OCI-LY7 (cell line): ENCODE results near the gene AFF2. TPM values are rescaled to one million over a fixed set of nuclear protein-coding genes. Genes with fewer than 3 reads are reported as not detected.

Experiments
- BruUV-seq: library from RNA; stranded (reverse); fragments of 400-500 nt; replicated peaks from 2 replicates; lab custom pipeline; 2021; lab: Mats Ljungman, UMichigan
- CTCF ChIA-PET: fragments of 300-600 bp; sonication (Branson Sonifier 250); formaldehyde crosslinking; loops from one replicate; lab custom pipeline; 2022; ENCODE audit warnings: antibody characterized with exemption; ENCODE audit not compliant: unreplicated experiment; lab: Charles Lee
- POLR2A ChIA-PET: fragments of 300-600 bp; sonication (Branson Sonifier 250); formaldehyde crosslinking; loops from one replicate; lab custom pipeline; 2022; ENCODE audit warnings: antibody characterized with exemption; lab: Charles Lee
- DNase-seq: peaks from one replicate; pipeline ENCODE4 v3.0.0-alpha.2; 2015; ENCODE audit warnings: low spot score
- H2AFZ ChIP-seq: fragments of 200-600 bp; sonication (generic), shearing (Covaris generic); 2 replicates; pipeline ENCODE4 v1.6.1; 2014; ENCODE audit warnings: mild to moderate bottlenecking, antibody characterized with exemption, low read length, moderate library complexity
- H3K27ac ChIP-seq: fragments of 200-600 bp; sonication (generic); 2 replicates; pipeline ENCODE4 v1.5.1; 2014; ENCODE audit warnings: mixed run types, low read depth, mild to moderate bottlenecking, moderate library complexity, low read length, inconsistent platforms; ENCODE audit not compliant: poor library complexity, severe bottlenecking
- H3K36me3 ChIP-seq: fragments of 200-600 bp; sonication (generic); 2 replicates; pipeline ENCODE4 v1.6.1; 2014; ENCODE audit warnings: mild to moderate bottlenecking, antibody characterized with exemption, low read length, moderate library complexity, mixed read lengths; ENCODE audit not compliant: insufficient read depth
- H3K4me1 ChIP-seq: fragments of 200-600 bp; sonication (generic); 2 replicates; pipeline ENCODE4 v1.5.1; 2014; ENCODE audit warnings: mild to moderate bottlenecking, low read length; ENCODE audit not compliant: insufficient read depth, poor library complexity, severe bottlenecking
- H3K4me2 ChIP-seq: fragments of 200-600 bp; sonication (generic); 2 replicates; pipeline ENCODE4 v1.6.1; 2014; ENCODE audit warnings: mild to moderate bottlenecking, low read length
- H3K4me3 ChIP-seq: fragments of 200-600 bp; sonication (generic); 2 replicates; pipeline ENCODE4 v1.5.1; 2014; ENCODE audit warnings: mild to moderate bottlenecking, low read depth, low read length; ENCODE audit not compliant: poor library complexity, severe bottlenecking
- H3K79me2 ChIP-seq: fragments of 200-600 bp; sonication (generic); 2 replicates; pipeline ENCODE4 v1.6.1; 2016; ENCODE audit warnings: low read depth, mild to moderate bottlenecking, low read length, moderate library complexity, mixed read lengths; ENCODE audit not compliant: insufficient read depth
- H3K9me2 ChIP-seq: fragments of 200-600 bp; sonication (generic); 2 replicates; pipeline ENCODE4 v1.6.1; 2016; ENCODE audit warnings: mild to moderate bottlenecking, low read length, mixed read lengths; ENCODE audit not compliant: insufficient read depth
- H3K9me3 ChIP-seq: fragments of 200-600 bp; sonication (generic); 2 replicates; pipeline ENCODE4 v1.6.1; 2014; ENCODE audit warnings: mild to moderate bottlenecking, mixed run types, low read length, mixed read lengths
- H4K20me1 ChIP-seq: fragments of 200-600 bp; sonication (generic); 2 replicates; pipeline ENCODE4 v1.6.1; 2014; ENCODE audit warnings: mild to moderate bottlenecking, antibody characterized with exemption, low read length, moderate library complexity, mixed read lengths; ENCODE audit not compliant: insufficient read depth
- CTCF ChIP-seq: fragments of 200-600 bp; sonication (generic); conservative IDR thresholded peaks from 2 replicates; pipeline ENCODE4 v1.5.1; 2014; ENCODE audit warnings: mild to moderate bottlenecking, antibody characterized with exemption, low read length, moderate library complexity, mixed read lengths
- EZH2phosphoT487 ChIP-seq: fragments of 200-600 bp; sonication (generic); IDR thresholded peaks from 2 replicates; pipeline ENCODE4 v1.6.1; 2018; ENCODE audit warnings: low read depth, borderline replicate concordance, mild to moderate bottlenecking, mixed run types, antibody characterized with exemption, low read length, moderate library complexity, mixed read lengths
- intact Hi-C: fragments of 100-400 bp; cut with micrococcal nuclease; formaldehyde crosslinking; loops from one replicate; pipeline ENCODE4 v1.10.0; 2022; ENCODE audit not compliant: unreplicated experiment
- total RNA-seq, 2 experiments: library from RNA; depleted of rRNA in 1 of 2; stranded (reverse); fragments of >200 nt in 1 of 2; shearing (Covaris generic) in 1 of 2; gene quantifications; 2 replicates each; pipeline ENCODE4 v1.2.3, GENCODE V29; 2014 to 2022

The AFF2 gene
- total RNA-seq, 2 experiments from 2014 or later = 102 to 106 TPM

- H3K9me2 ChIP-seq = no peaks in the 10 kb centered on the region
- no peaks in the 10 kb centered on the region for H3K9me3 ChIP-seq
- no peak for DNase-seq
- intact Hi-C loops = no loop called here
- no peaks in the 10 kb centered on the region for H4K20me1 ChIP-seq
- no peak for TF ChIP-seq CTCF
- TF ChIP-seq EZH2phosphoT487 = no peak
- no peak overlapping the region for H2AFZ ChIP-seq
- H3K4me3 ChIP-seq = no peak overlapping the region
- ChIA-PET CTCF (no interaction called here), POLR2A (interaction anchor here (0.6 kb wide), 1 partner anchor 63 kb away, joined by 3 read pairs; no protein-coding TSS in a partner anchor)
- BruUV-seq = no TSS peak
- H3K4me1 ChIP-seq = no peaks in the 10 kb centered on the region
- no peaks in the 10 kb centered on the region; the same call in 1 of the 2 replicates for H3K36me3 ChIP-seq
- no peak overlapping the region for H3K4me2 ChIP-seq
- no peaks in the 10 kb centered on the region for H3K79me2 ChIP-seq
- H3K27ac ChIP-seq = no peak overlapping the region
These were observed 426.0 kb downstream of the AFF2 start for GRCh38 chrX:148926371-148926770.

GRCh38 chrX:148928811-148929210 is 428.4 kb downstream of the AFF2 start:
- Histone ChIP-seq H3K36me3 (no peaks in the 10 kb centered on the region), H3K27ac (no peak overlapping the region), H2AFZ (no peak overlapping the region), H3K79me2 (no peaks in the 10 kb centered on the region), H3K4me3 (no peak overlapping the region), H3K9me2 (no peaks in the 10 kb centered on the region), H3K4me2 (no peak overlapping the region), H3K4me1 (no peaks in the 10 kb centered on the region), H4K20me1 (no peaks in the 10 kb centered on the region), H3K9me3 (no peaks in the 10 kb centered on the region)
- DNase-seq = no peak
- ChIA-PET CTCF (no interaction called here), POLR2A (no interaction called here)
- BruUV-seq = no TSS peak
- no peak for TF ChIP-seq EZH2phosphoT487
- TF ChIP-seq CTCF = no peak
- intact Hi-C loops = no loop called here

- Histone ChIP-seq H2AFZ (no peak overlapping the region), H3K9me3 (no peaks in the 10 kb centered on the region), H3K36me3 (no peaks in the 10 kb centered on the region), H4K20me1 (no peaks in the 10 kb centered on the region), H3K4me2 (no peak overlapping the region), H3K4me3 (no peak overlapping the region), H3K9me2 (no peaks in the 10 kb centered on the region), H3K4me1 (no peaks in the 10 kb centered on the region), H3K79me2 (no peaks in the 10 kb centered on the region), H3K27ac (no peak overlapping the region)
- no TSS peak for BruUV-seq
- intact Hi-C loops = no loop called here
- TF ChIP-seq EZH2phosphoT487 = no peak
- ChIA-PET CTCF (no interaction called here), POLR2A (no interaction called here)
- no peak for DNase-seq
These were observed 429.3 kb downstream of the AFF2 start for GRCh38 chrX:148929686-148930085.
